Peyer's patch (tissue), 4 donors: ENCODE measurements around the gene UBE2C.

Experiments used
- CTCF ChIP-seq, 6 experiments: fragments of 450-650 bp in 4 of 6; fragments of 200-600 bp in 2 of 6; sonication (generic) in 1 of 6; IDR thresholded peaks; one replicate each; pipeline ENCODE4 v1.5.1; 2017 to 2019; ENCODE audit warnings: antibody characterized with exemption in 6 of 6, mild to moderate bottlenecking in 3 of 6, moderate library complexity in 1 of 6
- POLR2A ChIP-seq, 2 donors: fragments of 450-650 bp; IDR thresholded peaks; one replicate each; pipeline ENCODE4 v1.5.1; 2017; ENCODE audit warnings: antibody characterized with exemption in 2 of 2, mild to moderate bottlenecking in 2 of 2, moderate library complexity in 2 of 2

- no peak for TF ChIP-seq CTCF (IDR thresholded peaks at IDR 0.05)
- no peak for TF ChIP-seq POLR2A (IDR thresholded peaks at IDR 0.05)
Measured at GRCh38 chr20:45782890-45783289, 29.6 kb upstream of the UBE2C start.
